Activated CD4-positive, alpha-beta T cell treated with anti-CD3 and anti-CD28 coated beads, Interleukin-2, amount 50 U/mL, for 4 hours (primary cell): ENCODE results near the gene RINL.
"Not testable (repeated sequence)": the region's sequence is repeated elsewhere in the genome, so short reads cannot be mapped to it uniquely, and the experiment has no call there.

Experiments used
- DNase-seq, 2 experiments: peaks; one replicate each; pipeline ENCODE4 v3.0.0-alpha.2; 2020

The RINL gene

DNA sequence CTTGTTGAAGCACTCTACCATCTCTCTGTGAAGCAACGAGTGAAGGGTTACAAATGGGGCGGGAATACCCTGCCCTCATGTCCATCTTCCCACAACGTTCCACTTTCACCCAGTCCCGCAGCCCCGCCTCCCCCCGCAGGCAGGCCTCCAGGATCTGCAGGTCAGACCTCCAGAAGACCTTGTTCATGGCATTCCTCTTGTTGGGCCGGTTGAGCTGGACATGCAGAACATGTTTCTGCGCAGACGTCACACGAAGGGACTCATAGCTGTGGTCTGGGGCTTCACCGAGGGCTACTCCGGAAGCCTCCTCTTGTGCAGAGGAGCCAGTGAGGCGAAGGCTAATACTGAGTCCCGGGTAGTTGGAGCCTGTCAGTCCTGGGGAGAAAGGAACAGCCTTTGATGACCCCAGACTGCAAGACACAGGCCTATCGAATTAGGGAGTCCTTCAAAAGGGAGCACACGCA lies 46.9 kb downstream of the RINL start:
- DNase-seq, result no peak

DNA sequence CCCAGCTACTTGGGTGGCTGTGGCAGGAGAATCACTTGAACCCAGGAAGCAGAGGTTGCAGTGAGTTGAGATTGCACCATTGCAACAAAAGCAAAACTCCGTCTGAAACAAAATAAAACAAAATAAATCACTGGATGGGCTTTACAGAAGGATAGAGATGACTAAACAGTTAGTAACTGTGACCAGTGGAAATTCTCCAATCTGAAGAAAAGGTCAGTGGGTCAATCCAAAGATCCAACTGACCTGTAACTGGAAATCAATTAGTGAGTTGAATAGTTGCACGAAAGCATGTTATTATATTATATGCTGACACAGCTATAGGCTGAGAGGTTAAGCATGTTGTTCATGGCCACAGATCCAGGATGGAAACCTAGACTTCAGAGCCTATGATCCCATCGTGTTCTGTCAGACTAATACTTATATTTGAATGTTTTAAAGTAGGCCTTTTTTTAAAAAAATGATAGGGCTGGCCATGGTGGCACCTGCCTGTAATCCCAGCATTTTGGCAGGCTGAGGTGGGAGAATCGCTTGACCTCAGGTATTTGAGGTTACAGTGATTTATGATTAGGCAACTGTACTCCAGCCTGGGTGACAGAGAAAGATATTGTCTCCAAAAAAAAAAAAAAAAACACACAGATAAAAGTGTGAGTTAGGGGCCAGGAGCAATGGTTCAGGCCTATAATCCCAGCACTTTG lies 47.9 kb downstream of the RINL start:
- DNase-seq, result no peak

DNA sequence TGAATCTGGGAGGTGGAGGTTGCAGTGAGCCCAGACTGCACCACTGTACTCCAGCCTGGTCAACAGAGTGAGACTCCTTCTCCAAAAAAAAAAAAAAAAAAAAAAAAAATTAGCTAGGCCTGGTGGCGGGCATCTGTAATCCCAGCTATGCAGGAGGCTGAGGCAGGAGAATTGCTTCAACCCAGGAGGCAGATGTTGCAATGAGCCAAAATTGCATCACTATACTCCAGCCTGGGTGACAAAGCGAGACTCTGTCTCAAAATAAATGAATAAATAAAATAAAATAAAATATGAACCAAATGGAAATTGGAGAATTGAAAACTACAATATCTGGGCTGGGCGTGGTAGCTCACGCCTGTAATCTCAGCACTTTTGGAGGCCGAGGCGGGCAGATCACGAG lies 48.9 kb downstream of the RINL start:
- DNase-seq, result not testable (repeated sequence)

DNA sequence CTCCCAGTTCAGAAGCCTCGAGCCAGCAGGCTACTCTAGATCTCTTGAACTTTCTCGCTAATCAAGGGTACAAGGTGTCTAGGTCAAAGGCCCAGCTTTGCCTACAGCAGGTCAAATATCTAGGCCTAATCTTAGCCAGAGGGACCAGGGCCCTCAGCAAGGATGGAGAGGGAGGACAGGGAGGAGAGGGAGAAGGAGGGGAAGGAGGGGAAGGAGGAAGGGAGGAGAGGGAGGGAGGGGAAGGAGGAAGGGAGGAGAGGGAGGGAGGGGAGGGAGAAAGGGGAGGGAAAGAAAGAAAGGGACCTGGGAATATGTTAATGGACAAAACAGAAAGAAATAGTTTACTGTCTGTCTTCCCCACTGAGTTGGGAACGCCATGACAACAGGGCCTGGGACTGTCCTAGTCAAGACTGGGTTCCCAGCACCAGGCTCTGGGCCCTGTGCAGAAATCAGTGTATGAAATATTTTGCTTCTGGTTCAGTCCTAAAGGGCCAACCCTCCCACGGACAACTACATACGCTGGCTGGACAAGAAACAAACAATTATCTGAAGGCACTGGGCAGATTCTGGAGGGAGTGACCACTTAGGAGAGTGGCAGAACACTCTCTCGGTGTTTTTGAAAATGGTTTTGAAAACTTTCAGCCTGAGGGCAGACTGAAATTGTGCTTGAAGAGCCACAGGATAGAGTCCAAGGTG lies 51.1 kb downstream of the RINL start:
- no peak for DNase-seq

DNA sequence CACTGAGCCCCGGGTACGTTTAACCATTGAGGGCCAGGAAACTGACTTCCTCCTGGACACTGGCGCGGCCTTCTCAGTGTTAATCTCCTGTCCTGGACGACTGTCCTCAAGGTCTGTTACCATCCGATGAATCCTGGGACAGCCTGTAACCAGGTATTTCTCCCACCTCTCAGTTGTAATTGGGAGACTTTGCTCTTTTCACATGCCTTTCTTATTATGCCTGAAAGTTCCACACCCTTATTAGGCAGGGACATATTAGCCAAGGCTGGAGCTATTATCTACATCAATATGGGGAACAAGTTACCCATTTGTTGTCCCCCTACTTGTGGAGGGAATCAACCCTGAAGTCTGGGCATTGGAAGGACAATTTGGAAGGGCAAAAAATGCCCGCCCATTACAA lies 52.1 kb downstream of the RINL start:
- DNase-seq, result not testable (repeated sequence)

DNA sequence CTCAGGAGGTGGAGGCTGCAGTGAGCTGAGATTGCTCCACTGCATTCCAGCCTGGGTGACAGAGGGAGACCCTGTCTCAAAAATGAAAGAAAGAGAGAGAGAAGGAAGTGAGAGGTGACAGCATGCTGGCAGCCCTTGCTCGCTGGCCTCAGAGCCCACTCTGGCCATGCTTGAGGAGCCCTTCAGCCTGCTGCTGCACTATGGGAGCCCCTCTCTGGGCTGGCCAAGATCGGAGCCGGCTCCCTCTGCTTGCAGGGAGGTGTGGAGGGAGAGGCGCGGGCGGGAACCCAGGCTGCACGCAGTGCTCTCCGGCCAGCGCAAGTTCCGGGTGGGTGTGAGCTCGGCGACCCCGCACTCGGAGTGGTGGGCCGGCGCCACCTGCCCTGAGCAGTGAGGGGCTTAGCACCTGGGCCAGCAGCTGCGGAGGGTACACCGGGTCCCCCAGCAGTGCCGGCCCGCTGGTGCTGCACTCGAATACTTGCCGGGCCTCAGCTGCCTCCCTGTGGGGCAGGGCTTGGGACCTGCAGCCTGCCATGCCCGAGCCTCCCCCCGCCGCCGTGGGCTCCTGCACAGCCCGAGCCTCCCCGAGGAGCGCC lies 56.7 kb downstream of the RINL start:
- not testable (repeated sequence) for DNase-seq

DNA sequence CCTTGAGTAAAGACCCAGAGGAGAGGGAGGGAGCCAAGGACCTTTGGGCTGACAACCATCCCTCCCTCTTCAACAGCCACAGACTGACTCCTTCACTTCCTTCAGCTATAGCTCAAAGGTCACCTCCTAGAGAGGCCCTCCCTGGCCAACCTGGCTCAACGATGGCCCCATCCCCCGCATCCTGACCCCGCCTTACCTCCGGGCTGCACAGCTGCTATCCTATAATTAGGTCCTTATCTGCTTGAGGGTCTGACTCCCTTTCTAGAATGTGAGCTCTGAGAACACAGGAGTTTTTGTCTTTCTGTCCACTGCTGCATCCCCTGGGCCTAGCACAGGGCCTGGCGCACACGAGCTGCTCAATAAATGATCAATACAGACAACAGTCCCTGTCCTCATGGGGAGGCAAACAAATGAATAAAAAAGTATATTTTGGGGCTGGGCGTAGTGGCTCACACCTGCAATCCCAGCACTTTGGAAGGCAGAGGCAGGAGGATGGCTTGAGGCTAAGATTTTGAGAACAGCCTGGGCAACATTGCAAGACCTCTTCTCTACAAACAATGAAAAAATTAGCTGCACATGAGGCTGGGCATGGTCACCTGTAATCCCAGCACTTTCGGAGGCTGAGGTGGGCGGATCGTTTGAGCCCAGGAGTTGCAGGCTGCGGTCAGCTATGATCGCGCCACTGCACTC lies 58.7 kb downstream of the RINL start:
- DNase-seq, result no peak
